Breast epithelium (tissue), 4 donors: ENCODE data around the gene PCGF1. TPM values are rescaled to one million over a fixed set of nuclear protein-coding genes. Genes with fewer than 3 reads are reported as not detected.
"Not testable (repeated sequence)": the region's sequence is repeated elsewhere in the genome, so short reads cannot be mapped to it uniquely, and the experiment has no call there.

Experiments used
- DNase-seq, 2 donors: peaks; one replicate each; pipeline ENCODE4 v3.0.0-alpha.2; 2019; ENCODE audit warnings: low spot score in 2 of 2
- H3K27ac ChIP-seq, 2 donors: fragments of 200-600 bp; sonication (generic) in 1 of 2; one replicate each; pipeline ENCODE4 v1.5.1; 2016 to 2019; ENCODE audit warnings: mild to moderate bottlenecking in 1 of 2
- H3K27me3 ChIP-seq, 2 donors: fragments of 200-600 bp; sonication (generic) in 1 of 2; one replicate each; pipeline versions ENCODE4 v1.5.1 to v1.6.0; 2017 to 2019; ENCODE audit warnings: control low read depth in 1 of 2, mild to moderate bottlenecking in 1 of 2
- H3K36me3 ChIP-seq: fragments of 200-600 bp; one replicate; pipeline ENCODE4 v1.5.1; 2019
- H3K4me1 ChIP-seq, 2 donors: fragments of 200-600 bp; sonication (generic); one replicate each; pipeline ENCODE4 v1.5.1; 2016 to 2019; ENCODE audit warnings: control low read depth in 1 of 2
- H3K4me3 ChIP-seq, 3 donors: fragments of 200-600 bp; sonication (generic); 1 replicate in 2 of 3; 2 replicates in 1 of 3; pipeline ENCODE4 v1.5.1; 2016 to 2019; ENCODE audit warnings: mild to moderate bottlenecking in 3 of 3, moderate library complexity in 2 of 3
- H3K9me3 ChIP-seq, 2 donors: fragments of 200-600 bp; sonication (generic) in 1 of 2; one replicate each; pipeline ENCODE4 v1.5.1; 2016 to 2019; ENCODE audit warnings: control low read depth in 1 of 2
- CTCF ChIP-seq, 3 donors: fragments of 450-650 bp; IDR thresholded peaks; one replicate each; pipeline ENCODE4 v1.5.1; 2016 to 2017; ENCODE audit warnings: antibody characterized with exemption in 3 of 3, mild to moderate bottlenecking in 3 of 3, moderate library complexity in 3 of 3
- POLR2A ChIP-seq: fragments of 450-650 bp; IDR thresholded peaks from one replicate; pipeline ENCODE4 v1.6.1; 2016; ENCODE audit warnings: antibody characterized with exemption, mild to moderate bottlenecking, moderate library complexity
- POLR2AphosphoS5 ChIP-seq, 3 donors: sonication (generic); formaldehyde crosslinking; IDR thresholded peaks; one replicate each; pipeline ENCODE4 v1.6.1; 2017; ENCODE audit warnings: antibody characterized with exemption in 3 of 3
- intact Hi-C: fragments of 100-400 bp; cut with DNase I; formaldehyde crosslinking; loops from one replicate; pipeline ENCODE4 v1.15.1; 2023; ENCODE audit warnings: low total_unique reads
- total RNA-seq, 3 donors: library from RNA; depleted of rRNA; stranded (reverse); fragments of >200 nt; gene quantifications; one replicate each; pipeline ENCODE4 v1.1.0, GENCODE V29; 2016

The PCGF1 gene
- total RNA-seq, 3 donors from 2014 or later: 18.3 to 20.3 (median 19.8) TPM

DNA sequence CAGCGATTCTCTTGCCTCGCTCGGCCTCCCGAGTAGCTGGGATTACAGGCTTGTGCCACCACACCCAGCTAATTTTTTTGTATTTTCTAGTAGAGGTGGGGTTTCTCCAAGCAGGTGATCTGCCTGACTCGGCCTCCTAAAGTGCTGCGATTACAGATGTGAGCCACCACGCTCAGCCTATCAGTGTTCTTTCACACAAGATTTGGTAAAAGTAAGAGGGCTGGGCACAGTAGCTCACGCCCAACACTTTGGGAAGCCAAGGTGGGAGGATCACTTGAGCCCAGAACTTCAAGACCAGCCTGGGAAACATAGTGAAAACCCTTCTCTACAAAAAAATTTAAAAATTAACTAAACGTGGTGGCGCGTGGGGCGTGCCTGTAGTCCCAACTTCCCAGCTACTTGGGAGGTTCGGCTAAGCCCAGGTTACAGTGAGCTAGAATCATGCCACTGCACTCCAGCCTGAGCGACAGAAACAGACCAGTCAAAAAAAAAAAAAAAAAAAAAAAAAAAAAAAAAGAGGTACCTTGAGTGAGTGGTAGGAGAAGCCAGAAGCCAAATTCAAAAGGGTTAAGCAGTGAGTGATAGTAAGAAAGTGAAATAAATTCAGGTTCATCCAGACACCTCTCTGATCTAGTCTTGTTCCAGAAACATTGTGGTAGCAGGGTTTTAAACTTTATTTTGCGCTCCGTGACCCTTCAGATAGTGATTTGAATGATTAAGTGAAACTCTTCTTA lies 36.0 kb downstream of the PCGF1 start:
- Histone ChIP-seq H3K27ac (peak overlapping the region; percentile 82 to 96), H3K4me3 (peak overlapping the region; percentile 67 to 96 (median 77)), H3K4me1 (peaks cover 4 to 5% of the 10 kb centered on the region in 2 donors), H3K9me3 (no peaks in the 10 kb centered on the region), H3K27me3 (no peaks in the 10 kb centered on the region), H3K36me3 (no peaks in the 10 kb centered on the region)
- no peak for TF ChIP-seq POLR2AphosphoS5 (IDR thresholded peaks at IDR 0.05)
- no peak for TF ChIP-seq POLR2A
- TF ChIP-seq CTCF (IDR thresholded peaks at IDR 0.05): no peak
- no peak for DNase-seq
- intact Hi-C loops: no loop called here

DNA sequence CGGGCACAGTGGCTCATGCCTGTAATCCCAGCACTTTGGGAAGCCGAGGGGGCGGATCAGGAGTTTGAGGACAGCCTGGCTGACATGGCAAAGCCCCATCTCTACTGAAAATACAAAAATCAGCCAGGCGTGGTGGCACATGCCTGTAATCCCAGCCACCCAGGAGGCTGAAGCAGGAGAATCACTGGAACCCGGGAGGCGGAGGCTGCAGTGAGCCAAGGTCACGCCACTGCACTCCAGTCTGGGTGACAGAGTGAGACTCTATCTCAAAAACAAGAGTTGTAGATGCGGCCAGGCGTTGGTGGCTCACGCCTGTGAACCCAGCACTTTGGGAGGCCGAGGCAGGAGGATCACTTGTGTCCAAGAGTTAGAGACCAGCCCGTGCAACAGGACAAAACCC lies 36.8 kb downstream of the PCGF1 start:
- H3K4me3 ChIP-seq, H3K27ac ChIP-seq, intact Hi-C loops, H3K9me3 ChIP-seq, H3K4me1 ChIP-seq, H3K27me3 ChIP-seq, DNase-seq, H3K36me3 ChIP-seq: not testable (repeated sequence)

DNA sequence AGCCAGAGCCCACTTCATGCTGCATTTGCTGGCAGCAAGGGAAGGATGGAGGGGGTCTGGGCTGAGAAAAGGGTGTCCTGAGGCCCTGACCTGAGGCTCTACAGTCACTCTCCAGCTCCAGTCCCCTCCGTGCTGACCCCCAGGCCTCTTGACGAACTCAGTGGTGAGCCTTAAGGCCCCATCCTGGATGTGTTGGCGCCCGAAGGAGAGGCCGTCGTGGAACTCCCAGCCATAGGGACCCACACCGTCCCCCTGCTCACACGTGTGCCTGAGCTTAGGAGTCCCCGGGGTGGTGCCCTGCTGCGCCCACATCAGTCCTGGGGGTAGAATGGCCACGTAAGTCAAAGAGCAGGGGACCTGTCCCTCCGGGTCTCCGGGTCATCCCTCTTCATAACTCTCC lies 43.1 kb downstream of the PCGF1 start:
- no peaks in the 10 kb centered on the region for H3K9me3 ChIP-seq
- peak overlapping the region; percentile 85 to 95 (median 88) for H3K4me3 ChIP-seq
- no peak for TF ChIP-seq POLR2AphosphoS5 (IDR thresholded peaks at IDR 0.05)
- TF ChIP-seq POLR2A: no peak
- no peak for TF ChIP-seq CTCF (IDR thresholded peaks at IDR 0.05)
- intact Hi-C loops: no loop called here
- peak overlapping the region; percentile 77 to 85 for H3K27ac ChIP-seq
- DNase-seq: no peak
- peaks cover 4 to 8% of the 10 kb centered on the region in 2 donors for H3K4me1 ChIP-seq
- no peaks in the 10 kb centered on the region for H3K36me3 ChIP-seq
- no peaks in the 10 kb centered on the region for H3K27me3 ChIP-seq

- H3K9me3 ChIP-seq: no peaks in the 10 kb centered on the region
- H3K36me3 ChIP-seq: no peaks in the 10 kb centered on the region
- TF ChIP-seq POLR2A (no peak), CTCF (IDR thresholded peaks at IDR 0.05) (no peak)
- no peak for DNase-seq
- H3K4me1 ChIP-seq: peaks cover 8 to 9% of the 10 kb centered on the region in 2 donors
- H3K27me3 ChIP-seq: no peaks in the 10 kb centered on the region
- H3K4me3 ChIP-seq: no peak overlapping the region
- no peak overlapping the region for H3K27ac ChIP-seq
- intact Hi-C loops: no loop called here
Measured at GRCh38 chr2:74462786-74463105, 44.7 kb downstream of the PCGF1 start.

DNA sequence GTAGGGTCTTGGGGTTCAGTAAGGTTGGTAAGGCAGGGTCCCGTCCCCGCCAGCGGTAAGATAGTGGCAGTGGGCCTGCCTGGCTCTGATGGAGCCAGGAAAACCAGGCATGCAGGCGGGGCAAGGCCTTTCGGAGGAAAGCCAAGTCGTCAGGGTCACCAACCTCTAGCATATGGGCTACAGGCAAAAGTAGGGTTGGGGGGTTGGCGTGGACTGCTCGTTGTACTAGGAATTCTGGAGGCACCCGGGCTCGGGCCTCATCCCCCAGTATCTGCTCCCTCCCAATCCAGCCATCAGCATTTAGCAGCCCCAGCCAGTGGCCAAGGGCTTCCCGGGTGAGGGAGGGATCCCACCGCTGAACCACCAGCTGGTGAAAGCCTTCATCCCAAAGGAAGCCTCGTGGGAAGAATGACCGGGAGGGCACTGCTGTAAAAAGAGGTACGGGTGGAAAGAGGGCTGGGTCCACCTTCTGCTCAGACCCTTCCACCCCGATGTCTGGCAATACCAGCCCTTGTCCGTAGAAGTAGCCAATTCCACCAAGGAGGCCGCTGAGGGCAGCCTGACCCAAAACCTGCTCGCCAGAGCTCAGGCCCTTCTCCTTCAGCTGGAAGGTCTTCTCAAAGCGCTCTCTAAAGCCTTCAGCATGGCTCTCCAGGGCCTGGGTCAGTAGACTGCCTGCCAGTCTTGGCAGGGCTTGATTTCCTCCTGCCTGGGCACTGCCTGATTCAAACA lies 45.3 kb downstream of the PCGF1 start:
- TF ChIP-seq CTCF (IDR thresholded peaks at IDR 0.05) (no peak), POLR2AphosphoS5 (IDR thresholded peaks at IDR 0.05) (no peak), POLR2A (no peak)
- DNase-seq: no peak
- intact Hi-C loops: no loop called here

More for the DNA sequence above, 45.3 kb downstream of the PCGF1 start:
- Histone ChIP-seq H3K9me3 (no peaks in the 10 kb centered on the region), H3K4me3 (no peak overlapping the region), H3K4me1 (peaks cover 8 to 9% of the 10 kb centered on the region in 2 donors), H3K27ac (no peak overlapping the region), H3K36me3 (no peaks in the 10 kb centered on the region), H3K27me3 (no peaks in the 10 kb centered on the region)
